Body of pancreas (tissue), 4 donors: ENCODE results near the gene KIF3A. TPM values are rescaled to one million over a fixed set of nuclear protein-coding genes. Genes with fewer than 3 reads are reported as not detected.

Source experiments
- ATAC-seq: fragments of 150-250 bp; one replicate; pipeline ENCODE4 v1.9.1; 2016
- DNase-seq, 4 donors: peaks; one replicate each; pipeline ENCODE4 v3.0.0-alpha.2; 2019
- H3K27ac ChIP-seq, 4 donors: fragments of 200-600 bp; sonication (generic); 1 replicate in 3 of 4; 2 replicates in 1 of 4; pipeline versions ENCODE4 v1.5.1 to v1.6.1; 2016 to 2019; ENCODE audit warnings: mild to moderate bottlenecking in 1 of 4, mixed read lengths in 1 of 4, moderate library complexity in 1 of 4
- H3K27me3 ChIP-seq, 2 donors: fragments of 200-600 bp; sonication (generic); one replicate each; pipeline ENCODE4 v1.6.0; 2016; ENCODE audit warnings: mild to moderate bottlenecking in 1 of 2
- H3K36me3 ChIP-seq, 2 donors: fragments of 200-600 bp; sonication (generic); replicated peaks in 1 of 2; 2 replicates each; pipeline ENCODE4 v1.5.1; 2016; ENCODE audit warnings: low read depth in 2 of 2; ENCODE audit not compliant: insufficient read depth in 1 of 2
- H3K4me1 ChIP-seq: fragments of 200-600 bp; sonication (generic); one replicate; pipeline ENCODE4 v1.6.0; 2016
- H3K4me3 ChIP-seq, 2 donors: fragments of 200-600 bp; sonication (generic); 1 replicate in 1 of 2; 2 replicates in 1 of 2; pipeline ENCODE4 v1.5.1; 2016 to 2019
- H3K9me3 ChIP-seq, 3 donors: fragments of 200-600 bp; sonication (generic); 1 replicate in 2 of 3; 2 replicates in 1 of 3; pipeline ENCODE4 v1.5.1; 2016
- POLR2A ChIP-seq, 3 donors: fragments of 450-650 bp; IDR thresholded peaks; one replicate each; pipeline ENCODE4 v1.6.1; 2016; ENCODE audit warnings: antibody characterized with exemption in 3 of 3, mild to moderate bottlenecking in 2 of 3
- WGBS, 2 donors: methylation state at CpG; one replicate each; pipeline ENCODE4 v1.1.5; 2017; 5-methylcytosine and 5-hydroxymethylcytosine counted together
- intact Hi-C: fragments of 100-400 bp; cut with DNase I; formaldehyde crosslinking; loops from one replicate; pipeline ENCODE4 v1.15.1; 2023
- total RNA-seq, 2 donors: library from RNA; depleted of rRNA; stranded (reverse); fragments of >200 nt; gene quantifications; one replicate each; pipeline ENCODE4 v1.1.0, GENCODE V29; 2016
- TF ChIP-seq, protein P1 (sequence below), 7 experiments: fragments of 450-650 bp in 4 of 7; fragments of 200-600 bp in 3 of 7; sonication (generic) in 3 of 7; IDR thresholded peaks; one replicate each; pipeline ENCODE4 v1.5.1; 2016 to 2019; ENCODE audit warnings: antibody characterized with exemption in 7 of 7

Gene KIF3A
- total RNA-seq, 2 donors from 2014 or later: 5.9 to 8.8 TPM

- TF ChIP-seq, protein P1, sequence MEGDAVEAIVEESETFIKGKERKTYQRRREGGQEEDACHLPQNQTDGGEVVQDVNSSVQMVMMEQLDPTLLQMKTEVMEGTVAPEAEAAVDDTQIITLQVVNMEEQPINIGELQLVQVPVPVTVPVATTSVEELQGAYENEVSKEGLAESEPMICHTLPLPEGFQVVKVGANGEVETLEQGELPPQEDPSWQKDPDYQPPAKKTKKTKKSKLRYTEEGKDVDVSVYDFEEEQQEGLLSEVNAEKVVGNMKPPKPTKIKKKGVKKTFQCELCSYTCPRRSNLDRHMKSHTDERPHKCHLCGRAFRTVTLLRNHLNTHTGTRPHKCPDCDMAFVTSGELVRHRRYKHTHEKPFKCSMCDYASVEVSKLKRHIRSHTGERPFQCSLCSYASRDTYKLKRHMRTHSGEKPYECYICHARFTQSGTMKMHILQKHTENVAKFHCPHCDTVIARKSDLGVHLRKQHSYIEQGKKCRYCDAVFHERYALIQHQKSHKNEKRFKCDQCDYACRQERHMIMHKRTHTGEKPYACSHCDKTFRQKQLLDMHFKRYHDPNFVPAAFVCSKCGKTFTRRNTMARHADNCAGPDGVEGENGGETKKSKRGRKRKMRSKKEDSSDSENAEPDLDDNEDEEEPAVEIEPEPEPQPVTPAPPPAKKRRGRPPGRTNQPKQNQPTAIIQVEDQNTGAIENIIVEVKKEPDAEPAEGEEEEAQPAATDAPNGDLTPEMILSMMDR (IDR thresholded peaks at IDR 0.05): no peak
- TF ChIP-seq POLR2A (IDR thresholded peaks at IDR 0.05): no peak
- H3K4me1 ChIP-seq: no peaks in the 10 kb centered on the region
- no peak overlapping the region for H3K27ac ChIP-seq
- no peak overlapping the region for H3K4me3 ChIP-seq
- DNase-seq (no peak), ATAC-seq (no peak)
- intact Hi-C loops: no loop called here
- 85% methylated on average over 13 of the region's 13 CpGs for WGBS, 2 donors
- H3K9me3 ChIP-seq: no peaks in the 10 kb centered on the region
- no peaks in the 10 kb centered on the region for H3K27me3 ChIP-seq
- peaks cover 0 to 20% of the 10 kb centered on the region in 2 donors for H3K36me3 ChIP-seq
Observed at GRCh38 chr5:132758451-132758850, 21.1 kb upstream of the KIF3A start.

GRCh38 chr5:132756542-132756941, 19.2 kb upstream of the KIF3A start:
- no peak overlapping the region for H3K4me3 ChIP-seq
- DNase-seq: no peak
- ATAC-seq: no peak
- intact Hi-C loops: no loop called here
- H3K9me3 ChIP-seq: no peaks in the 10 kb centered on the region
- H3K27me3 ChIP-seq: no peaks in the 10 kb centered on the region
- H3K36me3 ChIP-seq: peaks cover 0 to 15% of the 10 kb centered on the region in 2 donors
- WGBS, 2 donors: 79 to 84% methylated on average over 5 of the region's 5 CpGs
- TF ChIP-seq POLR2A (IDR thresholded peaks at IDR 0.05): no peak
- no peaks in the 10 kb centered on the region for H3K4me1 ChIP-seq
- no peak overlapping the region for H3K27ac ChIP-seq

GRCh38 chr5:132754947-132755346, 17.6 kb upstream of the KIF3A start:
- Histone ChIP-seq H3K36me3 (peaks cover 0 to 3% of the 10 kb centered on the region in 2 donors), H3K4me1 (no peaks in the 10 kb centered on the region), H3K27me3 (no peaks in the 10 kb centered on the region), H3K9me3 (no peaks in the 10 kb centered on the region), H3K27ac (no peak overlapping the region), H3K4me3 (no peak overlapping the region)
- ATAC-seq (no peak), DNase-seq (no peak)
- intact Hi-C loops: loop anchor here (5.0 kb wide), 1 partner anchor 67 kb away; no protein-coding TSS in a partner anchor
- TF ChIP-seq, protein P1 (IDR thresholded peaks at IDR 0.05): peak in 2 of 7 experiments; percentile 31 to 37
- TF ChIP-seq POLR2A (IDR thresholded peaks at IDR 0.05): no peak

DNA sequence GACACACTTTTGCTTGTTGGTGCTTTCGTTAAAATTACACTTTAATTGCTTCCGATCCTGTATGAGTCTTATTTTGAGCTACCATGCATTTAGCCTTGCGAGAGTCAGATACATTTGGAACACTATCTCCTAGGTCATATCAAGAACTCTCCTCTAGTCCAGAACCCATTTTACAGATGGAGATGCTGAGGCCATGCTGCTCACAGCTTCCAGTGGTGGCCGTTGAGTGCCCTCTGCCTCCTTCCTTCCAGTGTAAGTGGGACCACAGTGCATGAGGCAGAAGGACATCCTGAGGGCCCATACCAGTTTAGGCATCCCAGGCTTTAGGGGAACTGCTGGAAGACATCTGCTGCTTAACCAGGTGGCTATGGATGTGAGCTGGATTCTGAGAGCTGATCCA, 16.8 kb upstream of the KIF3A start:
- H3K9me3 ChIP-seq: no peaks in the 10 kb centered on the region
- no peak for ATAC-seq

GRCh38 chr5:132753135-132753987, 16.0 kb upstream of the KIF3A start:
- Histone ChIP-seq H3K9me3 (no peaks in the 10 kb centered on the region), H3K27me3 (no peaks in the 10 kb centered on the region), H3K4me1 (no peaks in the 10 kb centered on the region), H3K27ac (no peak overlapping the region), H3K36me3 (peaks cover 0 to 2% of the 10 kb centered on the region in 2 donors), H3K4me3 (no peak overlapping the region)
- TF ChIP-seq, protein P1 (IDR thresholded peaks at IDR 0.05): peak in 2 of 7 experiments; percentile 13 to 23
- no peak for TF ChIP-seq POLR2A (IDR thresholded peaks at IDR 0.05)
- 54 to 56% methylated on average over 2 of the region's 2 CpGs for WGBS, 2 donors
- peak in 3 of 4 donors; percentile 18 to 53 (median 51) for DNase-seq
- peak; percentile 43 for ATAC-seq
- intact Hi-C loops: loop anchor here (5.0 kb wide), 1 partner anchor 69 kb away; no protein-coding TSS in a partner anchor

More for the DNA sequence above, 16.8 kb upstream of the KIF3A start:
- TF ChIP-seq, protein P1 (IDR thresholded peaks at IDR 0.05): no peak
- no peak for TF ChIP-seq POLR2A (IDR thresholded peaks at IDR 0.05)
- H3K4me3 ChIP-seq: no peak overlapping the region
- H3K27me3 ChIP-seq: no peaks in the 10 kb centered on the region
- intact Hi-C loops: loop anchor here (5.0 kb wide), 1 partner anchor 68 kb away; no protein-coding TSS in a partner anchor
- 97% methylated on average over 4 of the region's 4 CpGs for WGBS, 2 donors
- H3K4me1 ChIP-seq: no peaks in the 10 kb centered on the region
- no peak for DNase-seq
- no peak overlapping the region for H3K27ac ChIP-seq
- H3K36me3 ChIP-seq: peaks cover 0 to 3% of the 10 kb centered on the region in 2 donors
